H1 (cell line): ENCODE results near the gene PF4V1. TPM values are rescaled to one million over a fixed set of nuclear protein-coding genes. Genes with fewer than 3 reads are reported as not detected.

ENCODE experiments used
- CTCF ChIA-PET: fragments of 300-600 bp; sonication (Branson Sonifier 250); formaldehyde crosslinking; loops from one replicate; lab custom pipeline; 2021; ENCODE audit not compliant: partially characterized antibody; lab: Charles Lee
- POLR2A ChIA-PET: fragments of 300-600 bp; sonication (Branson Sonifier 250); formaldehyde crosslinking; loops from one replicate; lab custom pipeline; 2021; ENCODE audit warnings: inconsistent platforms; ENCODE audit not compliant: partially characterized antibody; lab: Charles Lee
- DNase-seq, 2 experiments: peaks; one replicate each; pipeline versions ENCODE4 v3.0.0 to v3.0.0-alpha.2; 2010 to 2022; ENCODE audit warnings: low spot score in 2 of 2, low read depth in 1 of 2, mixed read lengths in 1 of 2
- FAIRE-seq: peaks from 2 replicates; lab custom pipeline; 2011; peaks lifted over from hg19 to GRCh38; lab: Jason Lieb, UNC
- H2AFZ ChIP-seq: 2 replicates; pipeline ENCODE4 v1.8.1; 2012; ENCODE audit warnings: low read length, inconsistent platforms
- H2AK5ac ChIP-seq: 2 replicates; pipeline ENCODE4 v1.6.1; 2013; ENCODE audit warnings: low read depth, low read length
- H2BK120ac ChIP-seq: replicated peaks from 2 replicates; pipeline ENCODE3; 2013; ENCODE audit warnings: low read depth, low read length, inconsistent platforms
- H2BK12ac ChIP-seq: 2 replicates; pipeline ENCODE4 v1.6.1; 2013; ENCODE audit warnings: low read depth, low read length
- H2BK15ac ChIP-seq: 2 replicates; pipeline ENCODE4 v1.6.1; 2013; ENCODE audit warnings: low read length
- H2BK20ac ChIP-seq: 2 replicates; pipeline ENCODE4 v1.6.1; 2013; ENCODE audit warnings: low read length
- H2BK5ac ChIP-seq: 2 replicates; pipeline ENCODE4 v1.6.1; 2013; ENCODE audit warnings: low read depth, low read length
- H3K14ac ChIP-seq: 2 replicates; pipeline ENCODE4 v1.6.1; 2013; ENCODE audit warnings: inconsistent platforms; ENCODE audit not compliant: insufficient read length
- H3K18ac ChIP-seq: 2 replicates; pipeline ENCODE4 v1.6.1; 2013; ENCODE audit warnings: low read length; ENCODE audit errors: extremely low read depth
- H3K23ac ChIP-seq: 2 replicates; pipeline ENCODE4 v1.6.1; 2013; ENCODE audit warnings: inconsistent platforms; ENCODE audit not compliant: insufficient read length
- H3K23me2 ChIP-seq: 2 replicates; pipeline ENCODE4 v1.6.1; 2013; ENCODE audit warnings: low read depth, low read length
- H3K27ac ChIP-seq: 2 replicates; pipeline ENCODE4 v1.6.1; 2011; ENCODE audit warnings: low read depth, low read length, inconsistent platforms
- H3K27me3 ChIP-seq, 4 experiments: replicated peaks in 1 of 4; 1 replicate in 1 of 4; 2 replicates in 3 of 4; pipeline versions ENCODE4 v1.6.1 to v1.8.1; 2011 to 2013; ENCODE audit warnings: low read length in 3 of 4, mild to moderate bottlenecking in 3 of 4, inconsistent platforms in 2 of 4, mixed read lengths in 2 of 4, moderate library complexity in 1 of 4; ENCODE audit not compliant: control insufficient read depth in 3 of 4, insufficient read depth in 3 of 4; ENCODE audit errors: extremely low read depth in 1 of 4
- H3K36me3 ChIP-seq, 4 experiments: 2 replicates each; pipeline versions ENCODE4 v1.6.1 to v1.8.1; 2011 to 2013; ENCODE audit warnings: mild to moderate bottlenecking in 4 of 4, low read length in 3 of 4, moderate library complexity in 2 of 4, control low read depth in 1 of 4, inconsistent platforms in 1 of 4; ENCODE audit not compliant: insufficient read depth in 4 of 4, control insufficient read depth in 2 of 4
- H3K4ac ChIP-seq: replicated peaks from 2 replicates; pipeline ENCODE3; 2013; ENCODE audit warnings: low read length, low read depth, mixed read lengths, inconsistent platforms; ENCODE audit not compliant: insufficient read length
- H3K4me1 ChIP-seq, 4 experiments: replicated peaks in 1 of 4; 1 replicate in 1 of 4; 2 replicates in 3 of 4; pipeline versions ENCODE4 v1.6.1 to v1.8.1; 2011 to 2013; ENCODE audit warnings: low read length in 3 of 4, inconsistent platforms in 2 of 4, mixed read lengths in 1 of 4; ENCODE audit not compliant: insufficient read depth in 4 of 4, control insufficient read depth in 3 of 4
- H3K4me2 ChIP-seq, 2 experiments: 2 replicates each; pipeline versions ENCODE4 v1.6.1 to v1.8.1; 2011 to 2013; ENCODE audit warnings: low read depth in 2 of 2, low read length in 2 of 2, control low read depth in 1 of 2, inconsistent platforms in 1 of 2, mild to moderate bottlenecking in 1 of 2; ENCODE audit not compliant: insufficient read depth in 1 of 2
- H3K4me3 ChIP-seq, 4 experiments: fragments of 200-600, 300-600 bp in 1 of 4; sonication (generic), shearing (Covaris generic), sonication (Bioruptor Twin) in 1 of 4; 2 replicates each; pipeline versions ENCODE4 v1.5.1 to v1.8.1; 2011 to 2016; ENCODE audit warnings: low read length in 4 of 4, low read depth in 3 of 4, control low read depth in 2 of 4, inconsistent platforms in 2 of 4, mild to moderate bottlenecking in 2 of 4, mixed read lengths in 1 of 4, moderate library complexity in 1 of 4; ENCODE audit not compliant: insufficient read depth in 2 of 4; ENCODE audit errors: extremely low read depth in 1 of 4
- H3K56ac ChIP-seq: replicated peaks from 2 replicates; pipeline ENCODE3; 2013; ENCODE audit warnings: low read depth, mild to moderate bottlenecking, mixed read lengths, low read length, inconsistent platforms; ENCODE audit not compliant: insufficient read length
- H3K79me1 ChIP-seq: 2 replicates; pipeline ENCODE4 v1.6.1; 2013; ENCODE audit warnings: low read depth, low read length, control low read depth
- H3K79me2 ChIP-seq, 2 experiments: 2 replicates each; pipeline versions ENCODE4 v1.6.1 to v1.8.1; 2012 to 2013; ENCODE audit warnings: low read length in 2 of 2, mild to moderate bottlenecking in 2 of 2, inconsistent platforms in 1 of 2; ENCODE audit not compliant: insufficient read depth in 2 of 2, control insufficient read depth in 1 of 2
- H3K9ac ChIP-seq, 4 experiments: replicated peaks in 1 of 4; 1 replicate in 1 of 4; 2 replicates in 3 of 4; pipeline versions ENCODE4 v1.6.1 to v1.8.1; 2011 to 2013; ENCODE audit warnings: low read depth in 3 of 4, low read length in 3 of 4, control low read depth in 2 of 4, mild to moderate bottlenecking in 2 of 4, moderate library complexity in 2 of 4, inconsistent platforms in 1 of 4; ENCODE audit errors: extremely low read depth in 1 of 4
- H3K9me3 ChIP-seq, 2 experiments: 2 replicates each; pipeline versions ENCODE4 v1.6.1 to v1.8.1; 2012 to 2013; ENCODE audit warnings: mild to moderate bottlenecking in 2 of 2, moderate library complexity in 2 of 2, control low read depth in 1 of 2, inconsistent platforms in 1 of 2, low read depth in 1 of 2, low read length in 1 of 2, mixed read lengths in 1 of 2; ENCODE audit not compliant: insufficient read depth in 2 of 2
- H4K20me1 ChIP-seq, 2 experiments: replicated peaks in 1 of 2; 2 replicates each; pipeline versions ENCODE3 to v1.8.1; 2011 to 2013; ENCODE audit warnings: inconsistent platforms in 2 of 2, low read length in 2 of 2, mild to moderate bottlenecking in 1 of 2; ENCODE audit not compliant: insufficient read depth in 2 of 2, control insufficient read depth in 1 of 2
- H4K5ac ChIP-seq: 2 replicates; pipeline ENCODE4 v1.6.1; 2013; ENCODE audit warnings: low read length, low read depth, mixed read lengths, inconsistent platforms; ENCODE audit not compliant: insufficient read length
- H4K8ac ChIP-seq: 2 replicates; pipeline ENCODE4 v1.8.0; 2013; ENCODE audit warnings: mild to moderate bottlenecking, moderate library complexity, low read length, inconsistent platforms; ENCODE audit not compliant: insufficient read depth; ENCODE audit errors: extremely low read depth
- H4K91ac ChIP-seq: replicated peaks from 2 replicates; pipeline ENCODE3; 2013; ENCODE audit warnings: low read length, mixed read lengths, inconsistent platforms; ENCODE audit not compliant: insufficient read length
- CBX8 ChIP-seq: fragments of 300-800, 300-1000 bp; sonication (generic); IDR thresholded peaks from 2 replicates; pipeline ENCODE4 v1.7.1; 2016; ENCODE audit warnings: low read depth, low read length, borderline replicate concordance
- CREB1 ChIP-seq: IDR thresholded peaks from 2 replicates; pipeline ENCODE4 v1.6.1; 2012; ENCODE audit warnings: inconsistent platforms
- KDM5A ChIP-seq: fragments of 200-600 bp; IDR thresholded peaks from 2 replicates; pipeline ENCODE4 v1.7.1; 2012; ENCODE audit warnings: mild to moderate bottlenecking, low read length, inconsistent platforms, mixed read lengths
- RFX5 ChIP-seq: IDR thresholded peaks from 2 replicates; pipeline ENCODE4 v1.6.1; 2011; ENCODE audit warnings: low read depth, low read length, improper control_type of control experiment, borderline replicate concordance
- WGBS, 2 experiments: shearing (Covaris generic) in 1 of 2; methylation state at CpG; one replicate each; pipeline versions ENCODE4 v1.1.6 to v1.1.7; 2013 to 2015; ENCODE audit warnings: low lambda C conversion rate in 2 of 2, mixed read lengths in 2 of 2, inconsistent platforms in 1 of 2, low coverage in 1 of 2, missing lambda C conversion rate in 1 of 2; ENCODE audit not compliant: insufficient replicate concordance in 2 of 2, insufficient coverage in 1 of 2, insufficient read length in 1 of 2; ENCODE audit errors: extremely low coverage in 1 of 2, missing lambda C conversion rate in 1 of 2; 5-methylcytosine and 5-hydroxymethylcytosine counted together
- polyA plus RNA-seq, 7 experiments: library from polyadenylated mRNA; depleted of rRNA in 3 of 7; stranded (reverse) in 5 of 7; unstranded in 2 of 7; fragments of >200 nt in 5 of 7; fragments of 200-250 nt in 2 of 7; gene quantifications; 1 replicate in 5 of 7; 2 replicates in 1 of 7; 4 replicates in 1 of 7; pipeline versions ENCODE4 v1.2.1 to v1.2.3, GENCODE V29; 2011 to 2013; ENCODE audit warnings: missing spikeins in 2 of 7, mixed read lengths in 2 of 7
- total RNA-seq: library from RNA; stranded (reverse); fragmentation: NEBNext Ultra II Directional; extraction: Animal tissue kit (Norgen Biotek cat#: 25700); gene quantifications from 2 replicates; pipeline ENCODE4 v1.2.1, GENCODE V29; 2021

PF4V1 gene
- total and polyA plus RNA-seq, 2 of the 8 experiments (the other 6 are each of a cell fraction or from before 2014, with no cell fraction given), result not detected

- POLR2A ChIA-PET, result no interaction called here
- peak overlapping the region; percentile 13; the same call in 1 of the 2 replicates for H2BK15ac ChIP-seq
- H2BK120ac ChIP-seq, result no peak overlapping the region
- H3K23ac ChIP-seq, result no peak overlapping the region
- no peaks in the 10 kb centered on the region for H3K79me1 ChIP-seq
- no peak overlapping the region for H4K91ac ChIP-seq
- H2BK12ac ChIP-seq, result no peak overlapping the region
- 91% methylated on average over 5 of the region's 5 CpGs; no CpG with 5 or more reads in 1 of the 2 experiments for WGBS, 2 experiments
- TF ChIP-seq CBX8, result no peak
- no peak for TF ChIP-seq CREB1
- TF ChIP-seq KDM5A, result no peak
- TF ChIP-seq RFX5, result no peak
- TF ChIP-seq, all 59 proteins: peak for 0
- H3K23me2 ChIP-seq, result no peaks in the 10 kb centered on the region
- no peak overlapping the region for H3K18ac ChIP-seq
- H3K4me2 ChIP-seq, result no peak overlapping the region
- no peak overlapping the region for H3K14ac ChIP-seq
- no peak overlapping the region for H2AK5ac ChIP-seq
- no peak overlapping the region for H3K9ac ChIP-seq
- no peaks in the 10 kb centered on the region; a peak in 1 of 7 replicates for H3K27me3 ChIP-seq
- no peak overlapping the region for H3K4ac ChIP-seq
- no peaks in the 10 kb centered on the region for H3K79me2 ChIP-seq
- H3K4me1 ChIP-seq, result no peaks in the 10 kb centered on the region
- FAIRE-seq (no peak), DNase-seq (no peak)
- CTCF ChIA-PET, result interaction anchor here (1.1 kb wide), 1 partner anchor 10 kb away, joined by 4 read pairs; no protein-coding TSS in a partner anchor
- H3K36me3 ChIP-seq, result no peaks in the 10 kb centered on the region
- no peaks in the 10 kb centered on the region for H4K20me1 ChIP-seq
- no peak overlapping the region for H3K4me3 ChIP-seq
- no peak overlapping the region for H2BK5ac ChIP-seq
- H2AFZ ChIP-seq, result peak overlapping the region; percentile 67; the same call in 1 of the 2 replicates
- H3K9me3 ChIP-seq, result no peaks in the 10 kb centered on the region
- no peak overlapping the region for H3K56ac ChIP-seq
- no peak overlapping the region for H2BK20ac ChIP-seq
- no peak overlapping the region for H4K8ac ChIP-seq
- H4K5ac ChIP-seq, result no peak overlapping the region
- no peak overlapping the region for H3K27ac ChIP-seq
These were observed 47.9 kb downstream of the PF4V1 start for GRCh38 chr4:73901031-73901430.
